Medulla oblongata (tissue), 1 donor: ENCODE data around the gene SNAP47.

Experiments used
- DNase-seq: peaks from one replicate; pipeline ENCODE4 v3.0.0-alpha.2; 2015; ENCODE audit errors: extremely low spot score

The SNAP47 gene

DNA sequence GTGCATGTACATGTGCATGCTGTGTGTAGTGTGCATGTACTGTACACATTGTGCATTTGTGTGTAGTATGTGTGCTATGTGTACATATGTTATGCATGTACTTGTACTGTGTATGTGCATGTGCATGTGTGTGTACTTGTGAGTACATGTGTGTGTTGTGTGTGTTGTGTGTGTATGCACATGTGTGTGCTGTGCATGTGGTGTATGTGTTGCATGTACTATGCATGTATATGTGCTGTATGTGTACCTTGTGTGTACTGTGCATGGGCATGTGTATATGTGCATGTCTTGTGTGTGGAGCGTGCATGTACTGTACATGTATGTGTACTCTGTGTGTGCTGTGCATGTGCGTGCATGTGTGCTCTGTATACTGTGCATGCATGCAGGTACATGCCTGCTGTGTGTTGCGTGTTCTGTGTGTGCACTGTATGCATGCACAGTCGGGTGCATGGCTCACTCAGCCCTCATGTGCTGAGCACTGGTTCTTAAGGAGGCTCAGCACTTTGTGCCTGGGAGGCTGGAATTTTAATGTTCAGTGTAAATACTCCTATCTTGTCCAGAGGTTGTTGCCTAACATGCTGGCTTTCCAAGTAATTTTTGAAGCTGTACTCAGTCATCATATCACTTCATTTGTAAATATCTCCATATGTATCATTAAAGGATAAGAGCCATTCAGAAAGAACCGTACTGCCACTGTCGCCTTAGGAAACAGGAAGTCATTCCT is 32.3 kb downstream of the SNAP47 start:
- DNase-seq: no peak

DNA sequence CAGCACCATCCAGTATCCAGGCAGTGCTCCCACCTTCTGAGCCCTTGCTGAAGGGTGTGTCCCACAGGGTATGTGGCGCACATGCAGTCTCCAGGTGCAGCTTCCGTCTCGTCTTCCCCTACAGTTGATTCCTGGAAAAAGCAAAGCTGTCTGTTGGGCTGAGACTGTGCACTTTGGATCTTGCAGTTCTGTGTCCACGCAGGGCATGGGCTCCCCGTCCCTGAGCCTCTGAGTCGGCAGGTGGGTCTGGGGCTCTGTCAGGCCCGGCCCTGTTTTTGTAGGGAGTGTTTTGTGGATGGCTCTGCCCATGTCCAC is 32.8 kb downstream of the SNAP47 start:
- DNase-seq: no peak

DNA sequence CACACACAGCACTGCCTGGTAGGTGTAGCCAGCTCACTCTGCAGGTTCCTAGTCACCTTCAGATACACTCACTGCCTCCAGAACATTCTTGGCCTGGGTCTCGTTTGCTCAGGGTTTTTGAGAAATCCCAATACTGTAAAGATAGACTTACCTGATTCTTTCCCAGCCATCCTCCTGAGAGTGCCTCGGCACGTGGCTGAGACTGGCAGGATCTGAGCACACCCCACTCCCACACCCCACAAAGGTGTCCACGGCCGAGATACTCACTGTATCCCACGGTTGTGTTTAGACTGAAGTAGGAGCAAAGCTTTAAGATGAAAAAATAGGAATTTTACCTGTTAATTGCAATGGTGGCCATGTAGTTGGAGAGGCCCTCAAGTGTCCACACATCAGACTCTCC is 33.4 kb downstream of the SNAP47 start:
- no peak for DNase-seq

DNA sequence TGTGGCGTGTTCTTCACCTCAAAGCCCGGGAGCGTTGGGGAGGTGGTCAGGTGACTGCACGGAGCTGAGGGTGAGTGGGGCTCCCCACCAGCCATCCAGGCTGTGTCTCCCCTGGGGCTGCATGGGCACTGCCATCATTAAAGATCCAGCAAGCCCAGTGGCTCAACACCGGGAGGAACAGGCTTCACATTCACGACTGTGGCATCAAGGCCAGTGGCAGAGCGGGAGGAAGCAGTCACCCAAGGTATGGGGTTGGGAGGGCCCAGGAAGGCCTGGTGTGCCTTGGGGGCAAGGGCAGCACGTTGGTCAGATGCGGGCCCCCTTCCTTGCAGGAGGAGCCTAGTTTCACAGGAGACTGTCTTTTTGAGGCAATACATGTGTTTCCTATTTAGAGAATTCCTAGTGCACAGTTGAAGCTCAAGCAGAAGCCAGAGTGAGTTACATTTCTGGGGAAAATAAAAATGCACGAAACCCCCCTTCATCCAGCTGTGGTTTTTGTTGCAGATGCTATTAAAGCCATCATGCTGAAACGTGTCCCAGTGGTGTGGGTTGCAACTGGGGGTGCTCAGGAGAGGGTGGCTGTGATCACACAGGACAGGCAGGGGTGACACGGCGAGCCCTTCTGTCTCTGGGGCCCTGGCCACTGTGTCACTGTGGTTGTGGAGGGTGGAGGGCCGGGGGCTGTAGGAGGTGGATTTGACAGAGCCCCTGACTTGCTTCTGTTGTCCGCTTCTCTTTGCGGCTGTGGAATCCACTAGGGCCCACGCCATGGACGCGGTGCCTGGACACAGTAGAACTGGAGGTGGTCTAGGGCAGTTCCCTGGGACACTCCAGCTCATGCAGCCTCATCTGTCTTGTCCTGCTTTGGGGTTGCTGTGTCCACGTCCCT is 34.1 kb downstream of the SNAP47 start:
- no peak for DNase-seq

DNA sequence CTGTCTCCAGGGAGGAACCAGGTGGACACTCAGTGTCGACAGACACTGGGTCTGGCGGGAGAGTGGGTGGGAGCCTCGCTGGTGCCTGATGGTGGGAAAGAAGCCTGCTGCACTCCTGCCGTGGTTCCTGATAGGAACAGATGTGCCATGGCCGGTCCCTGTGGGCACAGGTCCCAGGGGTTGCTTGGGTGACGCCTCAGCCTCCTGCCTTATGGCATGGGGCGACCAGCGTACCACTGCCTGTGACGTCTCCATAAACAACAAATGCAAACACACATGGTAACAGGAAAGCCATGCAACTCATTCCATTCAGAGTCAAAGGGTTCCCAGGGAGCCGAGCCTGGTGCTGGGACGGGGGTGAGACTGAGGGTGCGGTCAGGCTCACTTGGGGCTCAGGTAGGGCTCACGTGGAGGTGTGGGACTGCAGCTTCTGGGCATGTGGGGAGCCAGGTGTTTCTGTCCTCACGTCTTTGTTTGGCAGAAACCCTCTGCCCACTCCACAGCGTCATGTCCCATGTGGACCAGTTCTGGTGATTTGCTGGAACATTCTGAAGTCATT is 34.8 kb downstream of the SNAP47 start:
- no peak for DNase-seq

DNA sequence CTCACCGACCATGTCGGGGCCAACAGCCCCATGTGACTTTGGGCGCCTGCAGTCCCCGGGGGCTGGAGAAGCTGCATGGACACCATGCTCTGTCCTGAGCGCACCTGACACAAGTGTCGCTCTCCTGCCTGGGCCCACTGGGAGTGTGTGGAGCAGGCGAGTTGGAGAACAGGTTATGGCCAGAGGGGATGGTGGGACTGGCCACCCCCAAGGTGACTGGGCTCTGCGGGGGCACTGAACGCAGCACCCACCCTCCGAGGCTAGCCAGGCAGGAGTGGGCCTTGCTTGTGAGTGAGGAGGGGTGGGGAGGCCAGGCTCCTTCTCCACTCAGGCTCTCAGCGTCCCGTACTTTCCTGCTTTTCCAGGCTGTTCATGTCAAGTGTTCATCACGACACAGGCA is 35.6 kb downstream of the SNAP47 start:
- DNase-seq: no peak

DNA sequence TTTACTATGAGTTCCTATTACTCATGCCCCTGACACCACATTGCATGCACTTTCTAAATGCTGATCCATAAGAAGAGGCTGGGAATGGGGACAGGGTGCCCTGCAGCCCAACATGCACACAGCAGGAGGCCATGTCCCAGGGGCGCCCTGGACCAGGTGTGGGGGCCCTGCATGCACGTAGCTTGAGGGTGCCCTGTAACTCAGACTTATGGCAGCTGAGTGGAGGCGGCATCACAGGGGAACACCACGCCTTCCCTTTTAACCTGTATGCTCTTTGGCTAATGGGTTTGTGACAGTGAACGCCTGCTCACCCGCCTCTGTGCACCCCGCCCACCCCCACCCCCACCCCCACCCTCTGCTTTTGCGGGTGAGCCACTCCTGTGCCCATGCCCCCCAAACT is 36.1 kb downstream of the SNAP47 start:
- DNase-seq: no peak

DNA sequence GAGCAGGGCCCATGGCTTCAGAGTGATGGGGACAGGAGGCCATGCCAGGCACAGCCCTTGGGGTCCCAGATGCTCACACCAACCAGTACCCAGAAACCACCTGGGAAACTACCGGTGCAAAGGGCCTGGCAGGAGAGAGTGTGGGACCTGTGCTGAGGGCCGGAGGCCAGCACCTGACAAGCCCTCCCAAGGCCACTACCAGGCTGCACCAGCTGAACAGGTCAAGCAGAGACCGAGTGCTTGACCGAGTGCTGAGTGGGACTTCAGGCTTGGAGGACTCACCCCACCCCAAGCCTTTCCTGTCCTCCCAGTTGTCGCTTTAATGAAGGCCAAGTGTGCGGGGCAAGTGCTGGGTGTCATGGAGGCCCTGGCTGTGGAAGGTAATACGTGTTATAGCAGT is 36.5 kb downstream of the SNAP47 start:
- no peak for DNase-seq

DNA sequence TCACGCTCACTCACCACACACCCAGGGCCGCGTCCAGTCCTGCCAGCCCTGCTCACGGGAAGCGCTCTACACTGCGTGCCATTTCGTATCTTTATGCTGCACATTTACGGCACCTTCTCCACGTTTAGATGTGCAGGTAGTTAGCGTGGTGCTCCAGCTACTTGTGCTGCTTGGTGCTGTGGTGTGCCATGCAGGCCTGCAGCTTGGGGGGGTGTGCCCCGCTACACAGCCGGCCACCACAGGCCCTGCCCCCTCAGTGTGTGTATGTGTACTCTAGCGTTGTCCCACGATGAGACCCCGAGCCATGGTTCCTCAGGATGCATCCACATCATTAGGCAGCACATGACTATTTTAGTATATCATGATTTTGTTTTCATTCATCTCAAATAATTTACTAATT is 38.3 kb downstream of the SNAP47 start:
- no peak for DNase-seq

DNA sequence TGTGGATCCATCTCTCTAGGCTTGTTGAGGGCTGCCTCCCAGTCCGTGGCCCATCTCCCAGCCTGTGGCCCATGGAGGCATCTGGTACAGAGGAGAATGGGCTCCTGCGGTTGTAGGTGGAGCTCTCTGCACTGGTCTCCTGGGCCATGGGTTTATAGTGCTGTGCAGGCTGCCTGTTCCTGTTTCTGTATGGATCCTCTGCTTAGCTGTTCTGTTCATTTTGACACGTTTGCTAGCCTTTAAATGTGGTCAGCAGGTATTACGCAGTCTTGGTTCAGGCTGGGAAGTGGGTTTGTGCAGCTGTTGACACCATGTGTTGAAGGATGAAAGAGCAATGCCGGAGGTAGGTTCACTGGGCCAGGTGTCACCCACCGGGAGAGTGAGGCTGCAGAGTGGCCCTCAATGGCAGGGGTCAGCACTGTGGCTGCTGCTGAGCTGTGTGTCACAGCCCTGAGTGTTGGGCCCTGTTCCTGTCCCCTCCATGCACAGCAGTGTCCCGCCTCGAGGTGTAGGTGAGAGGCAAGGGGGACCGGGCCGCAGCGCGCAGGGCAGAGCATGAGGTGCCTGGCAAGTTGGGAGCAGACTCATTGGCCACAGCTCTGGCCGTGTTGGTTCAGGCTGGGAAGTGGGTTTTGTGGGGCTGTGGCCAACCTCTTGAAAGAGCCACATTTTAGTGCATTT is 39.0 kb downstream of the SNAP47 start:
- DNase-seq: no peak

DNA sequence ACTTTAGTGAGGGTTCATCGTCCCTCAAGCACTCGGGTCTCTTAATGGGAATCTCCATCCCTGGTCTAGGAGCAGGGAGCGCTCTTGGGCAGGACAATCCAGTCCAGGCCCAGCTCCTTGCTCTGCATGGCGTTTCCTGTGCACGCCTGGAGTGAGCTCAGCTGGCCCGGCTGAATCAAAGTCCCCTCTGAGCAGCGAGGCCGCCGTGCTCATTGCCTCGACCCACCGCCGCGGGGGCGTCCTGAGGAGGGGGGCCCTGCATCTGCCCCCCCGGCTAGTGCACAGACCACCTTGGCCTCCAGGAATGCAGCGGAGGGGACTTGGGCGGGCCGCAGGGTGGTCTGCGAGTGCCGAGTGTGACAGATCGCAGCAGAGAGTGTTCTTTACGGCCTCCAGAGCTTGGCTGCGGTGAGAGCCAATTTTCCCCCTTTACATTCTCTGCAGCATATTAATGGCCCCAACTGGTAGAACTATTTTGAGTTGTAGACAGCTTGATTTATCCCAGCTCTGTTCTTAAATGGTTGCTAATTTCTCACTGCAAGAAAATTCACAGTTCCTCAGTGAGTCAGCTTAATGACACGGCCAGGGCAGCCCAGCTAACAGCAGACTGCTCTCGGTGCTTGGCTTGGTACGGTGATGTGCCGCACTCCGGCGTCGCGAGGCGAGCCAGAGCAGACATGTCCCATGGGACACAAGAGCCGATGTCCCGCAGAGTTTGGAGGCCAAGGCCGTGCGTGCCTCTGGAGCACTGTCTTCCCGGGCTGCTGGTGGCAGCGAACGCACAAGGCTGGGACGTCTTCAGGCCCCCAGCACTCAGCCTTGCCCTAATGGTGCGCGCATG is 39.8 kb downstream of the SNAP47 start:
- DNase-seq: no peak

DNA sequence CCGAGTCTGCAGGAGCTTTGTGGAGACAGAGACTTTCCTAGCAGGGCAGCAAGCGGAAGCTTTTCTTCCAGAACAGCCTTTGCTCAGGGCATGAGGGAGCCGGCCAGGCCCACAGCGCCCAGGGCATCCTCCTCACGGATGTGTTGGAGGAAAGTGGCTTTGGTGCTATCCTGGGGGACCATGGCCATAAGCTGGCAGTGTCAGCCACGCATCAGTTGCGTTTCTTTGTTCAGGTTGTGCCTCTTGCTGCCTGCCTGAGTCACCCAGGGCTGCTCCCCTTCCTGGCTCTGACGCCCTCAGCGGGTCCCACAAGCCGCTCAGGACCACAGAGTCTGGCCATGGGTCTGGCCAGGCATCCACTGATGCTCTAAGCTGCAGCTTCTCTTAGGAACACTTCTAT is 40.6 kb downstream of the SNAP47 start:
- no peak for DNase-seq

DNA sequence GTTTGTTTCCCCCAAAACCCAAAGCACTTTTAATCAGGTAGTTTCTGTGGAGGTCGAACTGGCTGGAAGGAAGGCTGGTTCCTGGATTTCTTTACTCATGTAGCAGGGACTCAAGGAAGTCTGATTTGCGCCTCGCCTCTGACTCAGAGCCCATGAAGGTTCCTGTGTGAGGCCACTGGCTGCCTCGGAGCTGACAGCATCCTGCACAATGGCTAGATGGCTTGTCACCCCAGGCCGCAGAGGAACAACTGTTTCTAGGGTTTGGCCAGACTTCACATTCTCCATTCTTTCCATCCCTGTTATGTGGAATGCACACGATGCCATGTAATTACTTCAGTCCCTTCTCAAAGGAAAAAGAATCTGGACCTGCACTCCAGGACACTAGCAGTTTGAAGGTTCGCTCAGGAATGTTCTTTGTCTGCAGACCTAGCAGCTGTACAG is 41.1 kb downstream of the SNAP47 start:
- no peak for DNase-seq

DNA sequence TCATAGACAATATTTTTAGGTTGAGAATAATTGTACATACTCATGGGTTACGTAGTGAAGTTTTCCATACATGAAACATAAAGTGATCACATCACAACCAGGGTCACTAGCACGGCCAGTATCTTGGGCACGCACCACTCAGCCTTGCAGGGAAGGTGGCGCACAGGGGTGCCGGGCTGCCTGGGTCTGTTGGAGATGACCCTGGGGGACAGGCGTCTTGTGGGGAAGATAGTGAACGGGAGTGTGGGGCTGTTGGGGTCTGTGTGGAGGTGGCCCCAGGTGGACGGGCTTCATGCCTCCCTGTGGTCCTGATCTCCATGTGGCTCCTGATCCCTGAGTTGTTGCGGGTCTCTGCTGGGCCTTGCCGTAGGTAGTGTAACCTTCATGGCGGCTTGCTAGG is 41.9 kb downstream of the SNAP47 start:
- DNase-seq: no peak

DNA sequence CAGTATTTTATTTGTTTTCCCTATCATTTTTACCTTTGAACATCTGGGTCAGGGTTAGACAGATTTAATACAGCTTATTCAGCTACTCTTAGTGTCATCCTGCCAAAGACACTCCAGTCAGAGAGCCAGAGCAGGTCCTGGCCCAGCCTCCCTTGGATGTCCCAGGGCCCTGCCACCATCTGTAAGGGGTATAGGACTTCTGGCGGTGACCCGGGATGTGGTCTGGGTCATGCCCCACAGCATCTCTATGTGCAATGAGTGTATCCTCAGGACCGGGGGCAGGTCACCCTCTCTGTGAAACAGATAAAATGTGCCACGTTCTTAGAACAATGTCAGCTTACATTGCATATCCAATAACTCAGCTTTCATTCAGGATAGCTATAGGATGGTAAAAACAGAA is 42.4 kb downstream of the SNAP47 start:
- DNase-seq: no peak

DNA sequence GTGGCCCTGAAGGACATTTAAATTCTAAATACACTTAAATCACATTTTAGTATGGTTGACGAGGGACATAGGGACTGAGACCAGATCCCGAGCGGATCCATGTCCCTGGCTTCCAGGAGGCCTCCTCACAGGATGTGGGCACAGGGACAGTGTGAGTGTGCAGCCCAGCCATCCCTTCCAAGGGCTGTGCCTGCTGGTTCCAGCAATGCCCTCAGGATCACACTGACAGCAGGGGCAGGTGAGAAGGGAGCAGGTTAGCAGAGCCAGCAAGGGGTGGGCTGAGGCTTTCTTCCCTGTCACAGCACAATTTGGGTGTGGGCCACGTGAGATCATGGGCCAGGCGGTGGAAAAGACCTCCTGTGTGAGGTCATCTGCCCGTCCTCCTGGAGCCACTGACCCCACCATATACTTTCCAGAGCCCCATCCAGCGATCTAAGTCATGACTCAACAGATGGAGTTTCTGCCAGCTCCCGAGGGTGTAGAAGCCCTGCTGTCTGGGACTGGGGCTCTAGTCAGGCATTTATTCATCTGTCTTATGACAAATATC is 43.2 kb downstream of the SNAP47 start:
- no peak for DNase-seq

DNA sequence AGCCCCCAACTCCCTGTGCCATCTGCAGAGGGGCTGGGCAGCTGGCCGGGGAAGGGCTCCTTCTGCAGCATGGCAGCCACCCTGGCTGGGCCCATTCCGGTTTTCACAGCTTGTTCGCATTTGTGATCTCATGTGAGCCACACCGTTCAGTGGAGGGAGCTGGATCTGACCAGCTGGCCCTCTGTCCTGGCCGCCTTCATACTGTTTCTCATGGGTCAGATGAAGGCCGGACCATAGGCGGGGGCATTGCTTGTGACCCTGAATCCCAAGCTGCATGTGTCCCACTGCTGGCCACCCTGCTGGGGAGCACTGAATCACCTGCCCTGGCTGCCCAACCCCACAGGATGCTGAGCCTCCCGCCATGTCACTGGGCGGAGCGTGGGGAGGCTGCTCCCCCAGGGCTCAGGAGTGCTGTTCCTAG is 43.8 kb downstream of the SNAP47 start:
- DNase-seq: no peak

DNA sequence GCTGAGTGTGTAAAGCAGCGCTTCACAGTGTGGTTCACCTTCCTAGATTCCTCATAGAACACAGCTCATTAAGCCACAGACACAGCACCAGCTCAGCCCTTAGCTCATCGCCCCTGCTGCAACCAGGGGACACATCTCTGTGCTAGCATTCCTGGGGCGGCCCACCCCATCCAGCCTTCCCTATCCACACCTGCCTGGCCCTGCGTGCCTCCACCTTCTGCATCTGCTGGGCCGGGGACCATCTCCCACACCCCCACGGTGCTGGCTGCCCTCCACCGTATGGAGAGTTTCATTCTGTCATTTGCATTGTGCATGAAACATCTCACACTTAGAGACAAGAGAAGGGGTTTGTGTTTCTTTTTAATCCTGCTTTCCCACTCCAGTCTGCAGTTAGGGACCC is 44.5 kb downstream of the SNAP47 start:
- no peak for DNase-seq

DNA sequence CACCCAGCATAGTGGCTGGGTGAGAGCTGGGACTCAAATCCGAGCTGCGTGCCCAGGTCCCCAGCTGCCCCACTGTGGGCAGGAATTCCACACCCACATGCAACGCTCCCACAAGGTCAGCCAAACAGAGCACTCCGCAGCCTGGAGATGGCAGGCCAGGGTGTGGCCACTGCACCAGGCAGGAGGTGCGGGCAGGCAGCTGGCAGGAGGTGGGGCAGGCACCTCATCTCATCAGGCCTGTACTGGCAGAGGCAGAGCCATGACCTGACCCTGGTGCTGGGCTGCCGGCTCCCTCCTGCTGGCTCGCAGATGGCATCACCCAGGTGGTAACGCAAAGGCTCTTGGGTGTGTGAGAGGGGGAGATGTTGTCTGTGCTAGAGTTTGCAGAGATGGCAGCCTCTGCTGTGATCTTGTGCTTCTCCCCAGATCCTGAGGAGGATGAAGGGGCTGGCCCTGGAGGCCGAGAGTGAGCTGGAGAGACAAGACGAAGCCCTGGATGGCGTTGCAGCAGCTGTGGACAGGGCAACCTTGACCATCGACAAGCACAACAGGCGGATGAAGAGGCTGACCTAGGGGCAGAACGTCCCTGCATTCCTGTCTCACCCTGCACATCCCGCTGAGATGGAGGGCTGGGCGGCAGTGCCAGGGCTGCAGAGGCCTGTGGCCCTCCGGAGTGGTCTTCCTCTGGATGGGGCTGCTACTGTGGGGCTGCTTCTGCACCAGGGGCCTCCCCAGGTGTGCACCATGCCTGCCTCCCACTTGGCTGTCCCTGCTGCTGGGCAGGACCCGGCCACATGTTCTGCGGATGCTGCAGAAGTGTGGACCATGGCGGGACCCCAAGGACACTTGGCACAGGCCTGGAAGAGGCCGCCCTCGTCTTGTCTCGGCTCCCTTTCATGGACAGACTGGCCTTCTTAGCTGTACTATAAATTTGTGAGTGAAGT is 45.1 kb downstream of the SNAP47 start:
- DNase-seq: no peak

DNA sequence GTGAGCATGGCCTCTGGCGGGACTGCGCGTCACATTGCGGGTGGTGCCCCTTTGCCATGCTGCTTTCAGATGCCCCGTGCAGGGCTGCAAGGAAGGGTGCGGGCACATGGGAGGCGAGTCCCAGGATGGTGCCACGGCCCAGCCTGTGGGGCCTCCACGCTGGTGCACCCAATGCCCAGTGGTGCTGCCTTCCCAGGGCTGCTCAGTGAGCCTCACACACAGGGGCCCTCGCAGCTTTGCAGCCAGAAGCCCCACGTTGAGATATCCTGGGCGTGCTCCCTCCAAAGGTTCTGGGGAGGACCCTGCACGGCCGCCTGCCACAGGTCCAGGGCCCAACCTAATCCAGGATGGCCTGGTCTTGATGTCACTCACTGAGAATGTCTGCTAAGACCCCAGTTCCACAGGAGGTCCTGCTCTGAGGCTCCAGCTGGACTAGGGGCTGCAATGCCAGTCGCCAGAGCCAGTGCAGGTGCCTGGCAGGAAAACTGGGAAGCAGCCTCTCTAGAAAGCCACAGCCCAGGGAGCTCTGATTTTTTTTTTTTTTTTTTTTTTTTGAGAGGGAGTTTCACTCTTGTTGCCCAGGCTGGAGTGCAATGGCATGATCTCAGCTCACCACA is 46.2 kb downstream of the SNAP47 start:
- no peak for DNase-seq
